ENCODE results near the gene MOB4.

The MOB4 gene

GRCh38 chr2:197599285-197599965 lies 83.6 kb downstream of the MOB4 start:
- Histone ChIP-seq H3K4me3 (ENCODE audit: low read length) (no peak overlapping the region), H3K9me3 (replicated peaks; ENCODE audit: insufficient read depth, low read length) (no peaks in the 10 kb centered on the region), H4K20me1 (ENCODE audit: insufficient read depth, low read length) (no peaks in the 10 kb centered on the region), H3F3A (ENCODE audit: insufficient read depth, low read length) (no peaks in the 10 kb centered on the region), H3K9me2 (replicated peaks; ENCODE audit: insufficient read depth, low read length) (no peaks in the 10 kb centered on the region), H3K36me3 (replicated peaks; ENCODE audit: insufficient read depth, low read length) (no peaks in the 10 kb centered on the region), H3K9ac (ENCODE audit: low read length) (no peak overlapping the region), H2AFZ (ENCODE audit: low read length) (no peak overlapping the region), H3K27me3 (replicated peaks; ENCODE audit: insufficient read depth, low read length) (no peaks in the 10 kb centered on the region), H3K79me2 (ENCODE audit: low read length) (no peaks in the 10 kb centered on the region), H3K27ac (ENCODE audit: low read length) (no peak overlapping the region), H3K4me2 (ENCODE audit: low read depth, low read length) (no peak overlapping the region), H3K4me1 (ENCODE audit: low read length) (peaks cover 13% of the 10 kb centered on the region; the same call in 1 of the 2 replicates)
- TF ChIP-seq EZH2 (optimal IDR thresholded peaks at IDR 0.05; ENCODE audit: low read depth, low read length) (no peak), CTCF (IDR thresholded peaks at IDR 0.05; ENCODE audit: low read length) (peak; percentile 28)
- peak; percentile 44 for DNase-seq

DNA sequence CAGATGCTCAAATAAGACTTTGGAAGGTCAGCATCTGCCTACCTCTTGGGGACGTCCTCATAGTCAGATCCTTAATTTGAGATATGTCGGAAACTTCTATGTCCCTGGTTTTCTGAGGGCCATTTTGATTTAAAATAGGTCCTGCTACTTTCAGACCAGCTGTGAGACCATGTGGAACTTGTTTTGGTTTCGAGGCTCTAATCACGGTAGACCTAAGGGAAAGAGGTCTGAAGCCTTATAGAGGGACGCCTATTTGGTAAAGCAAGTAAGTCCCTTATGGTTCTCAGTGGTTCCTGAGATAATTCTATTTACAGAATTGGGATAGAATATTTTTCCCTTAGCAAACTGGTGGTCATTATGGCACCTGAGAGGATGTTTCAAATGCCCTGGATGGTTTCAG lies 84.4 kb downstream of the MOB4 start:
- Histone ChIP-seq H3K4me3 (ENCODE audit: low read length) (no peak overlapping the region), H3F3A (ENCODE audit: insufficient read depth, low read length) (no peaks in the 10 kb centered on the region), H3K79me2 (ENCODE audit: low read length) (no peaks in the 10 kb centered on the region), H3K4me2 (ENCODE audit: low read depth, low read length) (no peak overlapping the region), H3K27ac (ENCODE audit: low read length) (no peak overlapping the region), H4K20me1 (ENCODE audit: insufficient read depth, low read length) (no peaks in the 10 kb centered on the region), H3K36me3 (replicated peaks; ENCODE audit: insufficient read depth, low read length) (no peaks in the 10 kb centered on the region), H2AFZ (ENCODE audit: low read length) (no peak overlapping the region), H3K9ac (ENCODE audit: low read length) (no peak overlapping the region), H3K9me2 (replicated peaks; ENCODE audit: insufficient read depth, low read length) (no peaks in the 10 kb centered on the region), H3K27me3 (replicated peaks; ENCODE audit: insufficient read depth, low read length) (no peaks in the 10 kb centered on the region), H3K4me1 (ENCODE audit: low read length) (peaks cover 13% of the 10 kb centered on the region; the same call in 1 of the 2 replicates), H3K9me3 (replicated peaks; ENCODE audit: insufficient read depth, low read length) (no peaks in the 10 kb centered on the region)
- DNase-seq: no peak
- TF ChIP-seq EZH2phosphoT487 (IDR thresholded peaks at IDR 0.05; ENCODE audit: low read length) (no peak), CTCF (IDR thresholded peaks at IDR 0.05; ENCODE audit: low read length) (no peak), EZH2 (optimal IDR thresholded peaks at IDR 0.05; ENCODE audit: low read depth, low read length) (no peak)

GRCh38 chr2:197601726-197602125 lies 85.9 kb downstream of the MOB4 start:
- Histone ChIP-seq H3K9ac (ENCODE audit: low read length) (no peak overlapping the region), H2AFZ (ENCODE audit: low read length) (no peak overlapping the region), H3K4me1 (ENCODE audit: low read length) (peaks cover 18% of the 10 kb centered on the region), H3K79me2 (ENCODE audit: low read length) (no peaks in the 10 kb centered on the region), H3K9me3 (replicated peaks; ENCODE audit: insufficient read depth, low read length) (no peaks in the 10 kb centered on the region), H3F3A (ENCODE audit: insufficient read depth, low read length) (no peaks in the 10 kb centered on the region), H3K27ac (ENCODE audit: low read length) (no peak overlapping the region), H3K27me3 (replicated peaks; ENCODE audit: insufficient read depth, low read length) (no peaks in the 10 kb centered on the region), H3K4me3 (ENCODE audit: low read length) (no peak overlapping the region), H3K9me2 (replicated peaks; ENCODE audit: insufficient read depth, low read length) (no peaks in the 10 kb centered on the region), H4K20me1 (ENCODE audit: insufficient read depth, low read length) (no peaks in the 10 kb centered on the region), H3K36me3 (replicated peaks; ENCODE audit: insufficient read depth, low read length) (no peaks in the 10 kb centered on the region), H3K4me2 (ENCODE audit: low read depth, low read length) (no peak overlapping the region)
- TF ChIP-seq EZH2 (optimal IDR thresholded peaks at IDR 0.05; ENCODE audit: low read depth, low read length) (no peak), CTCF (IDR thresholded peaks at IDR 0.05; ENCODE audit: low read length) (no peak), EZH2phosphoT487 (IDR thresholded peaks at IDR 0.05; ENCODE audit: low read length) (no peak)
- no peak for DNase-seq

Measured in MM.1S (cell line).